T-helper 1 cell (primary cell): ENCODE results near the gene CCDC88B.

ENCODE experiments used
- DNase-seq, 5 donors: peaks; one replicate each; pipeline ENCODE4 v3.0.0-alpha.2; 2012 to 2020
- total RNA-seq, 4 donors: gene quantifications; one replicate each; lab custom pipeline; 2026; lab: John Stamatoyannopoulos, UW

The CCDC88B gene
- total RNA-seq = 221 to 331 (median 268) reads per million in 4 donors

GRCh38 chr11:64339754-64340408, at the start of gene CCDC88B:
Gene CCDC88B (plus strand): TSS chr11:64340204. CDS start chr11:64340267, 63 bp downstream.
- peak; percentile 84 to 90 (median 84) for DNase-seq

GRCh38 chr11:64290352-64291261, 49.4 kb upstream of the CCDC88B start:
- DNase-seq = no peak

GRCh38 chr11:64291262-64291751, 48.7 kb upstream of the CCDC88B start, which contains the start of gene KCNK4:
Gene KCNK4 (plus strand): TSS chr11:64291302. CDS start chr11:64293019, 1,717 bp downstream.
- no peak for DNase-seq

GRCh38 chr11:64291752-64292459, 48.1 kb upstream of the CCDC88B start:
- DNase-seq = no peak

GRCh38 chr11:64292460-64293254, 47.3 kb upstream of the CCDC88B start:
- DNase-seq = no peak

GRCh38 chr11:64294774-64295173, 45.2 kb upstream of the CCDC88B start:
- DNase-seq = no peak

GRCh38 chr11:64295760-64296159, 44.2 kb upstream of the CCDC88B start:
- DNase-seq = no peak

- no peak for DNase-seq
Measured at GRCh38 chr11:64296236-64296635, 43.8 kb upstream of the CCDC88B start.

GRCh38 chr11:64296830-64297698, 42.9 kb upstream of the CCDC88B start:
- DNase-seq = no peak

- no peak for DNase-seq
Measured at GRCh38 chr11:64297699-64298358, 42.2 kb upstream of the CCDC88B start.

GRCh38 chr11:64298966-64299846, 40.8 kb upstream of the CCDC88B start:
- DNase-seq = no peak

GRCh38 chr11:64299847-64300648, 40.0 kb upstream of the CCDC88B start, which contains the start of gene CATSPERZ:
Gene CATSPERZ (plus strand): TSS chr11:64300358. CDS start chr11:64300411, 53 bp downstream.
- no peak for DNase-seq

- no peak for DNase-seq
Measured at GRCh38 chr11:64303109-64304031, 36.6 kb upstream of the CCDC88B start.

- no peak for DNase-seq
Measured at GRCh38 chr11:64304032-64304315, 36.0 kb upstream of the CCDC88B start.

- DNase-seq = peak; percentile 79 to 94 (median 90)
Measured at GRCh38 chr11:64304316-64305072, 35.5 kb upstream of the CCDC88B start.

GRCh38 chr11:64305075-64305690, 34.8 kb upstream of the CCDC88B start, which contains the start of gene ESRRA:
Gene ESRRA (plus strand): TSS chr11:64305524. CDS start chr11:64307180, 1,656 bp downstream.
- DNase-seq = peak; percentile 99 to 100 (median 99)
